ENCODE measurements around the gene TVP23A.

- TF ChIP-seq YY1 (IDR thresholded peaks at IDR 0.05; ENCODE audit: insufficient read depth, insufficient read length) (no peak), ZNF274 (IDR thresholded peaks at IDR 0.05; ENCODE audit: low read depth, low read length) (no peak)
Observed at GRCh38 chr16:10740000-10740844, 78.4 kb downstream of the TVP23A start.

Data from NT2/D1 (cell line).